T47D (cell line): Measurements from ENCODE around the gene IP6K3.

Experiments used
- DNase-seq, 2 experiments: peaks; one replicate each; pipeline versions ENCODE4 v3.0.0 to v3.0.0-alpha.2; 2011 to 2012; ENCODE audit warnings: low read depth in 1 of 2, low spot score in 1 of 2
- JUND ChIP-seq: IDR thresholded peaks from 2 replicates; pipeline ENCODE4 v1.6.1; 2012; ENCODE audit warnings: low read depth
- in situ Hi-C: cut with HindIII; loops from 2 replicates; pipeline ENCODE4 v1.10.0; 2016; ENCODE audit warnings: low sequenced_read_pairs, low pct_unique_long_range_greater_than_20kb

IP6K3 gene

DNA sequence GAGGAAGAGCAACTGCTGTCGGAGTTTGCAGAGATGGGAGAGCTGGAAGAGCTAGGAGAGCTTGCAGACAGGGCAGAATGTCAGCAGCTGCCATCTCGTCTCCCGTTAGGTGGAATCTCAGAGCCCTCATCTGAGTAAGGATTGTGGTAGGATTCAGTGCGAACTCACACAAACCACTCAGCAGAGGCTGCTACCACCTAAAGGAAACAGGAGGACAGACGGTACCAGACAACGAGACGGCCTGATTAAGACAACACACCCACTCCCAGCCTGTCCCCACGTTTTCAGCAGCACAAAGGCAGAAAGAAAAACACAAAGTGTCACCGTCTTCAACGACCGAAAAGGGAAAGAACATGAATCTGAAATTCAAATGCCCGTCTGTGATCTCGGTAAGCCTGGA, 38.1 kb upstream of the IP6K3 start:
- no peak for DNase-seq
- no peak for TF ChIP-seq JUND
- in situ Hi-C loops: no loop called here

DNA sequence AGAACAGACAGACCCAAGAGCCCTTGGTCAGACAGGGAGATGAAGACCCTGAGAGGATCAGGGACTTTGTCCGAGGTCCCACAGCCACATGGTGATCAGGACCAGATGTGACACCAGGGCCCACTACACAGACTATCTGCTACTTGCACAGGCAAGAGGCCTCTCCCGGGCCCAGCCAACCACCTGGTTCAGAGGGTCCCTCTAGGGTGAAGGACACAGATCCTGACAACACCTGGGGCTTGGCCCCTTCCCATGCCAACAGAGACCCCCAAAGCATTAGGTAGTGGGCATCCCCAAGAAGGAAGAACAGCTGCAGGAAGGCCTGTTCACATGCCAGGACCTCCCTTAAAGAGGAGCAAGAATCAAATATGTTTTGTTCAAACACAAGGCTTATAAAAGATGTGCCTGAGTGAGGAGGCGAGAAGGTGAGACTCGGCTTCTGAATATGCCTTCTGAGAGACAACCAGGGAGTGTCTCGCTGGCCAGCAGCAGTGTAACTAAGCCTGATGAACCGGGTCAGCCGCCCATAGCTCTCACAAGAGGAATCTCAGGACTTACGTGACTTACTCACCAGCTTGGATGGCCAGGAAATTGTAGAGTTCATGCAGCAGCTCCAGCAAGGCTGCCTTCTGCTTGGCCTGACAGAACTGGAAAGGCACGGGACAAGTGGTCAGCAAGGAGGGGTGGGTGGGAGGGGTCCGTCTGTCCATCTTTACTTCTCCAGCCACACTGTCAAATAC, 37.2 kb upstream of the IP6K3 start:
- TF ChIP-seq JUND: no peak
- in situ Hi-C loops: no loop called here
- no peak for DNase-seq

GRCh38 chr6:33782561-33782960, 35.9 kb upstream of the IP6K3 start:
- in situ Hi-C loops: no loop called here
- no peak for DNase-seq
- no peak for TF ChIP-seq JUND

GRCh38 chr6:33781131-33781975, 34.6 kb upstream of the IP6K3 start:
- no peak for TF ChIP-seq JUND
- no peak for DNase-seq

DNA sequence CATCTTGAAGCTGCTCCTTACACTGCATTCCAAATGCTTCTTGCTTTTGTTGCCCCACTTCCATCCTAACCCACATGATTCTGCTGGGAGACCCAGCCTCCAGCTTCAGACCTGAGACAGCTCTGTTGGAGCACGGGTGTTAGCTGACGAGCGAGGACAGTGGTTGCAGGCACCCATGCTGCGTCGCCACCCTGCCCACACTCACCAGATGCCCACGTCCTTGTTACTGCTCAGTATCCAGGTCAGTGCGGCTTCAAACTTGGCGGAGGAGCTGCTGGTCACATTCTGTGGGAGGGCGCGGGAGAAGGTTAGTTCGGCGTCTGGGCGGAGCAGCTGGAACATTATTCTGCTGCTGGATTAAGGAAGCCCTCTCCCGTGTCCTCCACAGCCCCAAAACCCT, 33.2 kb upstream of the IP6K3 start:
- no peak for DNase-seq
- in situ Hi-C loops: no loop called here
- no peak for TF ChIP-seq JUND

More at GRCh38 chr6:33781131-33781975, 34.6 kb upstream of the IP6K3 start:
- in situ Hi-C loops: no loop called here

DNA sequence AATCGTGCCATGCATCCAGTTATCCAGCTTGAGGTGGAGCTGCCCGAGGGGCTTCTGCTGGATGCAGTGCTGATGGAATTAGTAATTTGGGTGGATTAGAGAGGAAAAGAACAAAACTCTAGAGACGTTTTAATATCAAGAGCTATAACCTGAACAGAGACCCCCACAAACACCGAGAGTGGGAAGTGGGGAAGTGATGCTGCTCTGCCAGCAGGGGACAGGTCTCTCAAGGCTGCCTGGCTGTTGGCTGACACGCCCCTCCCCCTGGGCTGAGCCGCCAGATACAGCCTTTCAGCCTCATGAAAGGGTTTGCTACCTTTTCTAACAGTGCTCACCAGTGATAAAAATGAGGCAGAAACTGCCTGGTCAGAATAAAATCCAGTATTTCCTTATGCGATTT, 32.6 kb upstream of the IP6K3 start:
- in situ Hi-C loops: no loop called here
- TF ChIP-seq JUND: no peak
- no peak for DNase-seq

DNA sequence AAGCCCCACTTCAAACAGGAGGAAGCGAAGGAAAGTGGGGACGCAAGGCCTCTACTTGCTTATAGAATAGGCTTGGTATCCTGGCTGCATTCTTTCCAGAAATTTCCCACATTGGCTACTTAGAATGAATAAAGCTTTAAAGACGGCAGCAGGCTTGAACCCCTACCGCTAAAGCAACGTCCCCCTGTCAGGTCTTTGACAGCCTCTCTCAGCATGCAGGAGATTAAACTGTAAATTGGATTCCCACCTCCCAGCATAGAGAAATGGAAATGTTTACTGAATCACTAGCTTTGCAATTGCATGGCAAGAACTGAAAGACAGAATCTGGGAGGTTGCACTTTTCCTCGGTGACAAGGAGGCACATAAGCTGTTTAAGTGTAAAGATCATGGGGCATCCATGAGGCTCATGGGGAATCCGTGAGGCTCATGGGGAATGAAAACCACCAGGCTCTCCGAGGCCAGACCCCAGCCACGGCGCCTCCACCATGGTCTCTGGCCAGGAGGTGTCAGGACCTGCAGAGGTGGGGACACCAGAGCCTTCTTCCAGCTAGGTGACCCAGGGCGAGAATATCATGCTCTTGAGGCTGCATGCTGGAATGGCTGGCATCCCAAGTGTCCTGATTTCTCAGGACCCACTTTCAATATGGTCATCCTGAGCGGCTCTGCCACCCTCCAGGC, 31.9 kb upstream of the IP6K3 start:
- in situ Hi-C loops: no loop called here
- no peak for DNase-seq
- no peak for TF ChIP-seq JUND

DNA sequence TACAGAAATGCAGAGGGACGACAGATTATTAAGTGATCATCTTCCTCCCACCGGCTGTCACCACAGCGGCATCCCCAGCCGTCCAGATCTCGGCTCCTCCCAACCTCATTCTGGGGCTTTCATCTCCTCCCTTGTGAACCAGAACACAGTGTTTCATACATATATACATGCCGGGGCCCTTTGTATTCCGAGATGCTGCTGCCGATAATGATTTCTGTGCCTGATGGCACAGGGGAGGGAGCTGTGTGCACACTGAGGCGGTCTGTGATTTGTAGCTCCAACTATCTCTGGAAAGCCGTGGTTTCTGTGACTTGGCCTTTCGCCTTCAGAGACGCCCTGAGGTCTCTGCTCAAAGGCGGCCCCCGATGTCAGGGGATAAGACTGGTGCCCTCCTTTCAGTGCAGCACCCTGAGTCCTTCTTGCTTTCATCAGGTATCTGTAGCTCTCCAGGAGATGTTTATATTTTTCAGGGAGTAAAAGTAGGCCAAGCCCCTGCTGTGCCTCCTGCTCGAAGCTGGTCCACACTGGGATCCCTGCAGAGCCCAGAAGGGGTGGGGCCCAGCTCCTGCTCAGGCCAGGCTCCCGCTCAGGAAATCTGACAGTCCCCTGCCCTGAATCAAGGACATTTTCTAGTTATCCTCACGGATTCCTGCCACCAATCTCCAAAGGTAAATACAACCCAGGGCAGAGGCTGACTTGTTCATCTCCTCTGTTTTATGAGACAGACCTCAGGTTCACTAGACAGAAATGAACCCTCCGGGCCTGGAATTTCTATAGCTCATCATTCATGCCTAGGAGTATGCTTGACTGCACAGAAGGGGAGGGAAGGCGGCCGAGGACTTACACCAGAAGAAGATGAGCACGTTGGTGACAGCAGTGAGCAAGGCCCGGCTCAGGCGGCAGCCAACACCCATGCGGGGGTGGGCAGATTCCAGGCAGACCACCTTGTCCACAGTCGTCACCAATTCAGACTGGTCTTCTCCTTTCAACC, 31.0 kb upstream of the IP6K3 start:
- no peak for TF ChIP-seq JUND
- DNase-seq: no peak
- in situ Hi-C loops: no loop called here

DNA sequence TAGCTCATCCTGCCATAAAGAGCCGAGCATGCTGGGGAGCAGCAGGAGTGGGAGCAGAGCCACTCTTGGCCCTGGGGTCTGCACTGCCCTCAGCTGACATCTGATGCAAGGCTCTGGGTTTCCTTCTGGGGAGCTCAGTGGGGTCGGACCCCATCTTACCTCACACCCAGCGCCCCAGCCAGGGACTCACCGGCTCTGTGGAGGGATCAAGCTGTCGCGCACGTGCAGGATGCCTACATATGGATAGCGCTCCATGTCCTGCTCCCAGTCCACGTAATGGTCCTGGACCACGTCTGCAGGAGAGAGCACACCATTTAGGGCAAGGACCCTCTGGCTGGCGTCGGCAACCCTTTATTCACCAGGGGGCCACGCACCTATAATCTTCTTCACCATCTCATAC, 30.1 kb upstream of the IP6K3 start:
- no peak for TF ChIP-seq JUND
- in situ Hi-C loops: no loop called here
- DNase-seq: no peak

- in situ Hi-C loops: no loop called here
- TF ChIP-seq JUND: no peak
- DNase-seq: no peak
Measured at GRCh38 chr6:33776186-33776585, 29.5 kb upstream of the IP6K3 start.

DNA sequence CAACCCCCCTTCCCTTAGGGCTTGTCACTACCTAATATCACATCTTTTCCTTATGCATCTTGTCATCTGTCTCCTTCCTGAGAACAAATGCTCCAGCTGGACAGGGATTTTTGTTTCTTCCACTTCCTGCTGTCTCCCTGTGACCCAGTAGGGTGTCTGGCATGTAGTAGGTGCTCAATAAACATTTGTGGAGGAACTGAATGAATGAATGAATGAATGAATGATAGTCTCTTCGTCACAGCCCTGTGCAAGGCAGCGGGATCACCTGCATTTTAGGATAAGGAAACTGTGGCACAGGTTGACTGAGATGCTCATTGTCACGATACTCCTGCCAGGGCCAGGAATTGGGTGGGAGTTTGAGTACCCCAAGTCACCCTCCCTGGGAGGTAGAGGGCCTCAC, 28.1 kb upstream of the IP6K3 start:
- DNase-seq: no peak
- in situ Hi-C loops: no loop called here
- TF ChIP-seq JUND: no peak

- TF ChIP-seq JUND: no peak
- no peak for DNase-seq
- in situ Hi-C loops: no loop called here
Measured at GRCh38 chr6:33772902-33773472, 26.3 kb upstream of the IP6K3 start.
